HG03039 (cell line): ENCODE data around the gene XXYLT1.

Experiments used
- ATAC-seq: cut with Tn5 transposase; IDR thresholded peaks from one replicate; pipeline ENCODE4 v1.9.1; 2021; ENCODE audit warnings: mild to moderate bottlenecking, moderate library complexity; ENCODE audit not compliant: unreplicated experiment

XXYLT1 gene

DNA sequence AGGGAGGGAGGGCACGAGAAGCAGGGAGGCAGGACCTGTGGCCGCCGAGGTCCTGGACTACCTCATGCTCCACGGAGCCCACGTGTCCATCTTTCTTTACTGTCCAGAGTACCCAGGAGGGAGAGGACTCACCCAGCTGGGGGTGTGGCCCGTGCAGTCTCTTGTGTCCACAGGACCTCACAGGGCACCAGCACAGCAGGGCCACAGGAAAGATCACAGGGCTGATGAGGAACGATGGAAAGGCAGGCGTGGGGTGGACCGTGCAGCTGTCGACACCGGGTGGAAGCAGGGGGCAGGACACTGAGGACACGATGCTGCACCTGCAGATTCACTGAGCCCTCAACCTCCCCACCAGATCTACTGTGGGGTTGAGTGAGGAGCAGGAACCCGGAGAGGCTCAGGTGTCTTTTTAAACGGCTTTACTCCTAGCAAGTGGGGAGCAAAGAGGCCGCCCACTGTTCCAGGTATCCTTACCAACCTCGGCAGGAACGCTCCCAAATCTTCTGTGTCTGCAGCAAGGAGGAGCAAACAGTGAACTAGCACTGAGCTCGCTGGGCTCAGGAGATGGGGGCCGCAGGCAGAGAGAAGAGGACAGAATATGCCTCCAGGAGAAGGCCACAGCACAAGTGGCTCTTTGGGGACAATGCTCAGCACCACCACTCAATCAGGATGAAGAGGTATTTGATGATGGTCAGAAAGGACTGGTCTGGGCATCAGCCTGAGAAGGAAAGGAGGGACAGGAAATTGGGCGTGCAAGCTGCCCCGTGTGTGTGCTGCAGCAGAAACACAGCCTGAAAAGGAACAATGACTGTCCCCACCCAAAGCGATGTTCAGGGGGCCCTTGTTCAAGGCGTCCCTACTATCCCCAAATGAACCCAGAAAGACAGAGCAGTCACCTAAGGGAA is 198.8 kb downstream of the XXYLT1 start:
- ATAC-seq: no peak

DNA sequence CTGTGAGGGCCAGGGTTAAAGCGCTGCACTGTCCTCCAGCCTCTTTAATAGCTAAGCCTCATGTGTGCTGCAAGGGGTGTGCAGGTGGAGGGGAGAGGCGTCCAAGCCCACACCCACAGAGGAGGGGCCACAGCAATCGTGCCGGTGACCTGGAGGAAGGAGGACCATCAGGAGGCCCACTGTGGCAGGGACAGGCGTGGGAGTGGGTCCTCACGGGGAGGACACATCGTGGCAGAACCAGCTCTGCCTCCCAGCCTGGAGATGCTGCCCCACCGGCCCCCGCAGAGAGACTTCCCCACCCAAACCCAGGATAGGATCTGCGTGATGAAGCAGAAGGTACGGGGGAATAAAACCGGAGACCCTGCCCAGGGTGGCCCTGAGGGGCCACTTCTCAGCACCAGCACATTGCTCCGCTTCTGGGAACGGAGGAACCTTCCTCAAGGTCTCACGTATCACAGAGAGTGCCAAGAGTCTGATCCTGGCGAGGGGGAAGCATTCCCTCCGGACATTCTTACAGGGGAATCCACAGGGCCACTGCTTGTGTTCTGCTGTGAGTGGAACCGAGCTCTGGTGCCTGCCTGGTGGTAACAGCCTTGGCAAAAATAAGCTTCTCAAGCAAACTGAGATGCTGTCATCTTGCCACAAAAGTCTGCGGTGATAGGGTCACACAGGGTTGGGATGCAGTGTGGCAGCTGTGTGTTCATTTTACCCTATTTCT is 199.8 kb downstream of the XXYLT1 start:
- no peak for ATAC-seq

DNA sequence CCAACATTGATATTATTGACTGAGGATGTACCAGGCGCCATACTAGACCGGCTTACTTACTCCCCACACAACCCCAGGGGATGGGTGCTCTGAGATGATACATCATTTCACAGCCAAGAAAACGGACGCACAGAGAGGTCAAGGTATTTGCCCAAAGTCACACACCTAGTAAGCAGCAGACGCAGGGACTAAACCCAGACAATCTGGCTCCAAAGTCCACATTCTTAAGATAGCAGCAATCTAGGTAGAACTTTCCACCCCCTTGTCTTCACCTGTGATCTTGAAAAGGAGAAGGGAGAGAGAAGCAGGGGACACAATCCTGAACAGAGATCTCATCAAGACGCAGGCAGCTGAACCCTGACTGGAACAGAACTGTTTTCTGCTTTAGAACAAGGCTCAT is 200.6 kb downstream of the XXYLT1 start:
- no peak for ATAC-seq

DNA sequence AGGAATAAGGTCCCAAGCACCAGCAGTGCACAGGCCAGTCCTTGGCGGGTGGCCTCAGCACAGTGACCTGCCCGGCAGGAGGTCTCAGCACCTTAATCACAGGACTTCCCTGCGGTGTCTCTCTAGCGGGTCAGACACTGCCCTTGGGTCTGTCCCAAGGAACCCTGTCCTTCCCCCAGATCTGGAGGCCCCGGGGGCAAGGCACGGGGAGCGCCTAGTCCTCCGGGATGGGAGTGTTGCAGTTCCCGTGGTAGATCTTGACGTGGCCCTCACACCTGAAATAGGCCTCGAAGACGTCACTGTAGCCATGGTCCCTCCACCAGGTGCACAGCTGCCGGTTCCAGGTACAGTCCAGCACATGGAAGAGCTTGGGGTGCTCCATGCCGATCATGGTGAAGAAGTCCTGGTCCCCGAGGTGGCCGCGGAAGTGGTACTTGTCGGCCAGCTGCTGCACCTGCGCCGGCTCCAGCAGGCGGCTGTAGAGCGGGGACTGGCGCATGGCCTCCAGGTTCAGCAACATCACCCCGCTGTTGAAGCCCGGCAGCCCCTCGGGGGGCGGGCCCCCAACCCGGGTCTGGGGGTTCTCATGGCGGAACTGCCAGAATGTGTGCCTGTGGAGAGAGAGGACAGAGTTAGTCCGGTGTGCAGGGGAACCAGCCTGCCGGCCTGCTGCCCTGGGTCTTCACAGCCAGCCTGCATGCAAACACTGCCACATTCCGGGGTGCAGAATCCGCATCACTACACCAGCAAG is 201.3 kb downstream of the XXYLT1 start:
- no peak for ATAC-seq

DNA sequence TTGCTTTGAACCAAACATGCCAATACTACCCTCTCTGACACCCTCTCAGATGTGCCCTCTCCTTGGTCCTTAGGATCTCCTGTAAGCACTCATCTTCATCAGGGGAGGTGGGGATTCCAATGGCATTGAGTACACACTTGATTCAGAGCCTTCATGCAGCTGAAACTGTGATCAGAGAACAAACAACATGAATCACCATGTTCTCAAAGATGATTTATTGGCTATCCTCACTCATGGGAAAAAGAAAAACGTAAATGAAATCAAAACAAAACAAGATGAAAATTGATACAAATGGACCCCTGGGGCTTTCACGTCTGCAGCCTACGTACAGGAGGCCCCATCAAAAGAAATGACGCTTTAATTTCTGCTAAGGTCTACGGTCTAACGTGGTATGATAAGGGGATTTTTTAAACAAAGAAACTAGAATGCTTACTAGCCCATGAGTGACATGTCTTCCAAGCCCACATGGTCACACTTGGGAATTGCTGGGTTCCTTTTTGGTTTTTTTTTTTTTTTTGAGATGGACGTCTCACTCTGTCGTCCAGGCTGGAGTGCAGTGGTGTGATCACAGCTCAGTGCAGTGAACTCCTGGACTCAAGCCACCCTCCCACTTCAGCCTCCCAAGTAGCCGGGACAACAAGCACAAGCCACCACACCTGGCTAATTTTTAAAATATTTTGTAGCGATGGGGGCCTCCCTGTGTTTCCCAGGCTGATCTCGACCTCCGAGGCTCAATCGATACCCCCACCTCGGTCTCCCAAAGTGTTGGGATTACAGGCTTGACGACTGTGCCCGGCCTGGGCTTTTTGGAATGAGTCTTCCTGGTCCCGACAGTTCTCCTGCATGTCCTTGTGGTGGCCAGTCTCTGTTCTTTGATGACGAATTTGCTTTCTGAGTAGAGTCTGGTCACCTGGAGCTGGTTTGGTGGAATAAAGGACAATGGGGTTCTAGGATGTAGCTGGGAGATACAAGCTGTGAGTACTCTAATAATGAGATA is 202.6 kb downstream of the XXYLT1 start:
- no peak for ATAC-seq

DNA sequence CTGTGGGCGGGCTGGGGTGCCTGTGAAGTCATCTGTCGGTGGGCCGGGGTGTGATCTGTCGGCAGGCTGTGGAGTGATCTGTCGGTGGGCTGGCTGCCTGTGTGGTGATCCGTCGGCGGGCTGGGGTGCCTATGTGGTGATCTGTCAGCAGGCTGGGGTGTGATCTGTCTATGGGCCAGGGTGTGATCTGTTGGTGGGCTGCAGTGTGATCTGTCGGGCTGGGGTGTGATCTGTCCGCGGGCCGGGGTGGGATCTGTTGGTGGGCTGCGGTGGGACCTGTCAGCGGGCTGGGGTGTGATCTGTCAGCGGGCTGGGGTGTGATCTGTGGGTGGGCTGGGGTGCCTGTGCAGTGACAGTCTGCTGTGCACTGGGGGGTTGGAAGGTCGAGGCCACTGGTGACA is 204.5 kb downstream of the XXYLT1 start:
- ATAC-seq: no peak

DNA sequence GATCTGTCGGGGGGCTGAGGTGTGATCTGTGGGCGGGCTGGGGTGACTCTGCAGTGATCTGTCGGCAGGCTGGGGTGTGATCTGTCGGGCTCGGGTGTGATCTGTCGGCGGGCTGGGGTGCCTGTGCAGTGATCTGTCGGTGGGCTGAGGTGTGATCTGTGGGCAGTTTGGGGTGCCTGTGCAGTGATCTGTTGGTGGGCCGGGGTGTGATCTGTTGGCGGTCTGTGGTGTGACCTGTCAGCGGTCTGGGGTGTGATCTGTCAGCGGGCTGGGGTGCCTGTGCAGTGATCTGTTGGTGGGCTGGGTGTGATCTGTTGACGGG is 205.1 kb downstream of the XXYLT1 start:
- no peak for ATAC-seq

DNA sequence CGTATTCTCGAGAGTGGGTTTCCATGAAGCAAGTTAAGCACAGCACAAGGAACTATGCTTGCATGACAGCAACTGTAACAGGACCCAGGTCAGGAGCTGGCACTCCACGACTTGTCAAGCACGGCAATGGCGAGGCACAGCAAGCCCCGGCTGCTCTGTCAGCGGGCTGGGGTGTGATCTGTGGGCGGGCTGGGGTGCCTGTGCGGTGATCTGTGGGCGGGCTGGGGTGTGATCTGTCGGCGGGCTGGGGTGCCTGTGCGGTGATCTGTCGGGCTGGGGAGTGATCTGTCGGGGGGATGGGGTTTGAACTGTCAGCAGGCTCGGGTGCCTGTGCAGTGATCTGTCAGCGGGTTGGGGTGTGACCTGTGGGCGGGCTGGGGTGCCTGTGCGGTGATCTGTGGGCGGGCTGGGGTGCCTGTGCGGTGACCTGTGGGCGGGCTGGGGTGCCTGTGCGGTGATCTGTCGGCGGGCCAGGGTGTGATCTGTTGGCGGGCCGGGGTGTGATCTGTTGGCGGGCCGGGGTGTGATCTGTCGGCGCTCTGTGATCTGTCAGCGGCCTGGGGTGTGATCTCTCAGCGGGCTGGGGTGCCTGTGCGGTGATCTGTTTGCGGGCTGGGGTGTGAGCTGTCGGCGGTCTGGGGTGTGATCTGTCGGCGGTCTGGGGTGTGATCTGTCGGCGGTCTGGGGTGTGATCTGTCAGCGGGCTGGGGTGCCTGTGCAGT is 205.7 kb downstream of the XXYLT1 start:
- ATAC-seq: no peak

DNA sequence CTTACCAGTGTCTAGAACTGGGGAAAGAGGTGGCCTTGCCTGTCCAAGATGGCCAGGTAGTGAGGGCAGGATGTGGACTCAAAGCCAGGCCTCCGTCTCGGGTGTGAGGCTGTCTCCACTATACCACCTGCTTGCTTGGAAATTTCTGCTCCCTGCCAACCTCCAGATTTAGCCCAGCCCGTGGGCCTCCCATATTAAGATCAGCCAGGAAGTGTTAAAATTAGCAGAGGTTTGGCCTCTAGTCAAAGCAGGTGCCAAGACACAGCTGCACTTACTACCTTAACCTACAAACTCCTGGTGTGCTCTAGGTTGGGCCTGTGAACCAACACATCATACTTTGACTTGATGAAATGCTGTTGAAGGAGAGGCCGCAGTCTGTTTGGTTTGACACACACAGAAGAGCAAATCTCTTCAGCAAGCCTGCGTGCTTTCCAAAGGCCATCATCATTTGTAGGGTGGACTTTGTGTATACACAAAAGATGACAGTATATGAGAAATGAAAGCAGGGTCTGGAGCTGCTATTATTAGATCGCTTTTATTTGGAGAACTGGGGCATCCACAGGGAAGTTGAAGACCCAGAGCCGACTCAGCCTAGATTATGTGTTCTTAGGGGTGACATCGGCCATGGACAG is 206.5 kb downstream of the XXYLT1 start:
- ATAC-seq: no peak

DNA sequence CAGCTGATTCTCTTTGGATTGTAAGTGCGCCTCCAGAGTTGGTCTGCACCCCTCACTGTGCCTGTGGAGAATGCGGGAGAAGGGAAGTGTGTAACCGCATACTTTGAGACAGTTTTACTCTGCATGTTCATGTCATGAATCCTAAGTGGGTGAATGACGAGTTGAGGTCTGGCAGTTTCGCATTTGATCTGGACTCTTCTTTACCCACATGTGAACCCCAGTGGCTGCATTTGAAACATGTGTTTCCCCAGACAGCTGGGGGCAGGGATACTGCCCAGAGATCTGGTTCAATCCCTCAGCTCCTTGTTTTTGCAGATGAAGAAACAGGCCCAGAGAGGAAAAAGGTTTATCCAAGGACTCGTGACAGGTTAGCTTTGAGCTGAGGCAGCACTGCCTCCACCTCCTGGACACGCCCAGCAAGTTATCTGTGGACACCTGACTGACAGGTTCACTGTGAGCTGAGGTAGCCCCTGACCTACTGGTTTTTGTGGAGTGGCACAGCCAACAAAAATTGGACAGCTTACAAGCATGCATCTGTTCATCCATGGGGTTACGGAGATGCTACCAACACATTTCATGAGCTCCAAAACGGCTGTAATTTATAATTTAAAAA is 207.3 kb downstream of the XXYLT1 start:
- ATAC-seq: no peak

DNA sequence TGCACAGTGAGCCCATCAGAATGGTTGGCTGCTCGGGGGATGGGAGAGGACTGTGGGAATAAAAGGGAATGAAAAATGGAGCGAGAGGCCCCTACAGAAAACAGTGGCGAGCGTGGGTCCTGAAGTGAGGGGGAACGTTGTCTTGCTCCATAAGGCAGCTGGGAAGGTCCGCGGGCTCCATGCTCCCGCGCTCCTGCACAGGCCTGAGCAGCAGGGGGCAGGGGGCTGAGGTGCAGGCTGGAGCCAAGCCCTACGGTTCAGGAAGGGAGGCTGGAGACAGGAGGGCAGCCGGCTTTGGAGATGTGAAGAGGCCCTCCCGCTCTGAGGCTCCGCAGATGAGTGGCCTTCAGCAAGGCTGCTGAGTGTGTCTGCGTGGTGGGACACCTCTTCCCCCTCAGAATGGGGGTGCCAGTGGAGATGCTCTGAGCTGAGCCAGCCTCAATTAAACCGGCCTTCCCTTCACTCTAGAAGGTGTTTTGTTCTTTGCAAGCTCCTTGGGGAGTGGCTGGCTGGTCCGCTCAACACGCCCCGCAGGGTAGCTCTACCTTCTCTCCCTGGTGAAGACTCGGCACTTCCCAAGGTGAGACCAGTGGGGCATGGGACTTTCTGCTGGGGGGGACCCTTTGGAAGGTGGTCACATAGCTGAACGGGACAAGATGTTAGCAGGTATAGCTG is 208.0 kb downstream of the XXYLT1 start:
- ATAC-seq: no peak

DNA sequence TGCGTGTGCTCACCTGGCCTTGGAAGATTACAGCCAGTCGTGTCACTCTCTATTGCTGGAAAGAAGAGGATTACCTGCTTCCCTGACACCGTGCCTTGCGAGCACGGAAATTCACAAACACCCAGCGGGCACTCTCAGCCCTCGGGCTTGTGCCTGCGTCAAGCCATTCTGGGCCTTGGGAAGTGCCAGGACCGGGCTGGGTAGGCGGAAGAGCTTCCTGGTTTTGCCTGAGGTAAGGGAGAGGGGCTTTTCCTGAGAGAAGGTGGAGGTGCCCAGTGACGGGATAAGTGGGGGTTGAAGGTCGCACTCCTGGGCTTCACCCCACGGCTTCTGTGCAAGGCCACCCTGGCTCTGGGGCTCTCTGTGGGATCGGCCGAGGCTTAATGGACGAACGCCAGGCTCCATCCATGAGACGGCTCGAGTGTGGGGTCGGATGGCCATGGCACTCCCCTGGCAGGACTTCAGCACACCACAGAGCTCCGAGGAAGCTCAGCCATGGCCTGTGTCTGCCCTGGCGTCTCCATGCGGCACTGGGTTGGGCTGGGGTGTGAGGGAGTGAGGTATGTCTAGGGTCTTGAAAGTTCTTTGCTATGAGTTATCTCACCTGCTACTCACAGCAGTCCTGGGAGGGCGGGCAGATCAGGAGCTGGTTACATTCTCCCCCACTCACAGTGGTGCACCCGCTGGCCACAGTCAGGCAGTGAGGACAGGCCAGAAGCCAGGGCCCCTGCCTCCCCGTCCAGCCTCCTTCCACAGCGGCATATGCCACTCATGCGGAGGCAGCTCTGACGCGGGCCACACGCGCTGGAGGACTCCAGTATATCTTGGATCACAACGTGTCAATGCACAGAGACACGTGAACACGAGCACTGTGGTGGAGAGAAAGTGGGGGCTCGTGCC is 209.0 kb downstream of the XXYLT1 start:
- no peak for ATAC-seq

DNA sequence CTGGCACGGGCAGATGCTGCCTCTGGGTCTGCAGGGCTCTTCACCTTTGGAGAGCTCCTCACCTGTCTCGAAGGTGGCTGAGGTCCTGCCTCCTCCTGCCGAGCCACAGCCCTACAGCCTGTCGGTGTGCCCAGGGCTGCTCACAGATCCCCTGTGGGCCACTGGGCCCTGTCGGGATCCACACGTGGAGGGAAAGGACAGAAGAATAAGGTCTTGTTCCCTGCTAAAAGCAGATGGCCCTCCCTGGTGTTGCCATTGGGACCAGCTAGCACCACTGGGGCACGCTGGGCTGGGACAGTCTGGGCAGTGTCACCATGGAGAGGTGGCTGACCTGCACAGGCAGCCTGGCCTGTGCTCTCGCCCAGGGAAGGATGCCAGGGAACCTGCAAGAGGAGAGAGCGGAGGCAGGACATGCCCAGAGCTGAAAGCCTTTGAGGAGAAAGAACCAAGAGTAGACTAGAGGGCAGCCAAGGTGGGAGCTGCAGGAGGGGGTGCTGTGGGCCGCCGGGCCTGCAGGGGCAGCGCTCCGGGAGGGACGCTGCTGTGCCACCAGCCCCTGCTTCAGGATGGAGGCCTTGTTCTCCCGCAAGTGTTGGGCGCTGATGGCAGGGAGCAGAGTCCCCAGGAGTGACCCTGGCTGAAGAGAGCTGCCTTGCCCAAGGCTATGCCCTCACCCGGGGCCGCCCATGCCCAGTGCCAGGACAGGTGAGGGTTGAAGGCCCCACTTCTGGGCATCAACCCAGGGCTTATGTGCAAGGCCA is 210.2 kb downstream of the XXYLT1 start:
- no peak for ATAC-seq

DNA sequence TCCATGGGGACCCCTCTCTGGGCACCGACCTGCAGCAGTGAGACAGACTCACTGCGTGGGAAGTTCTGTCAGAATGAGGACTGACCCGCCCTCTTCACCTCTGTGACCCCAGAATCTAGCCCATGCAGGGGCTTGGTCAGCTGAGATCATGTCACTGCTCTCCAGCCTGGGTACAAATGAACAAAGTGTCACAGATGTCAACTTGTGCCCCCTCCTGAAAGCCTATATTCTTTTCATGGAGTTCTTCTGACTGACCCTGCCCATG is 210.8 kb downstream of the XXYLT1 start:
- ATAC-seq: no peak

DNA sequence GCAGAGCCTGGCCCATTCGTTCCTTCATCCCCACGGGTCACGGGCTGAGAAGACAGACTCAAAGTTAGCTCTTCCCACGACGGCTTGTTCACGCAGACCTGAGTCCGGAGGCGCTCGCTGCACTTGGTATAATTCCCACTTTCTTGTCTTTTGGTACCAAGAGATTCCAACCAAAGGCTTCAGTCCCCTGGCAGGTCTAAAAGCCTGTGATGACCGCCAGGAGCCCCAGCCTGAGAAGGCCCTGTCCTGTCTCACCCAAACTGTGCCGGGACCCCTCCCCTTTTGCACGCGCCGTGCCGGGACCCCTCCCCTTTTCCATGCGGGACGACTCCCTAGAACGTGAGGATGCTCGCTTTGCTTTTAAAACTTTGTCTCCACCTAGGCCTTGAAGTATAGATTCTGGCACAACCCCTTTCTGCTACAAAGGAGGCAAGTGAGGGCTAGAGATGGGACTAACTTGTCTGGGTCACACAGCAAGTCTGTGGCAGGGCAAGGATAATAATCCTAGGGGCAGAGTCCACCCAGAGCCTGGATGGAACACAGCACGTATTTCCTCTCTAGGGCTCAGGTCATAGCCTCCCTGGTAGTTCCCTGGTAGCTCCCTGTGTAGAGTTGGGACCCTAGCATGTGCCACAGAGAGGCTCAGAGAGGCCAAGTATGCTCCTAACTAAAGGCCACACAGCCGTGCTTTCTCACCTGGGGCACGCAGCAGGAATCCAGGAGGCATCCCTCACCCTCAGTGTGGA is 211.3 kb downstream of the XXYLT1 start:
- no peak for ATAC-seq

DNA sequence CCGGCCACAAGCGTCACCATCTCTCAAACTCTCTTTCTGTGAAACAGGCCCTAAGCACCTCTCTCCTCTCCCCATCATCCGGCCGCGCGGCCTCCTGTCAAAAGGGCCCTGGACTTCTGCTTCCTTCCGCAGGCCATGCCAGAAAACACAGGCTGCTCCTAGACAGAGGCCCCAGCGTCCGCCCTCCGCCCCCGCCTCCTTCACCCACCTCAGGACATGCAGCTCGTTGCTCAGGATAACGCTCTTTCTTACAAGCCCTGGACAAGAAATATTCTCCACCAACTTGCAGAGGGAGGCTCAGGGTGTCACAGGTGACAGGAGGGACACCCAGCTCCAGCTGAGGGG is 212.0 kb downstream of the XXYLT1 start:
- ATAC-seq: no peak
